Pulmonary artery endothelial cell (primary cell): Measurements from ENCODE around the gene ATAD3C. TPM values are rescaled to one million over a fixed set of nuclear protein-coding genes. Genes with fewer than 3 reads are reported as not detected.
A peak's percentile ranks its signal among the peaks of the same experiment; 100 is the strongest.
"Not testable (repeated sequence)": the region's sequence is repeated elsewhere in the genome, so short reads cannot be mapped to it uniquely, and the experiment has no call there.

Experiments
- DNase-seq: peaks from one replicate; pipeline ENCODE4 v3.0.0-alpha.2; 2011; ENCODE audit warnings: low read depth, low spot score
- total RNA-seq: library from RNA; depleted of rRNA; stranded (reverse); fragments of >200 nt; gene quantifications from 2 replicates; pipeline ENCODE4 v1.2.3, GENCODE V29; 2014

Gene ATAD3C
- total RNA-seq, 1 donor from 2014 or later: 0.20 TPM

DNA sequence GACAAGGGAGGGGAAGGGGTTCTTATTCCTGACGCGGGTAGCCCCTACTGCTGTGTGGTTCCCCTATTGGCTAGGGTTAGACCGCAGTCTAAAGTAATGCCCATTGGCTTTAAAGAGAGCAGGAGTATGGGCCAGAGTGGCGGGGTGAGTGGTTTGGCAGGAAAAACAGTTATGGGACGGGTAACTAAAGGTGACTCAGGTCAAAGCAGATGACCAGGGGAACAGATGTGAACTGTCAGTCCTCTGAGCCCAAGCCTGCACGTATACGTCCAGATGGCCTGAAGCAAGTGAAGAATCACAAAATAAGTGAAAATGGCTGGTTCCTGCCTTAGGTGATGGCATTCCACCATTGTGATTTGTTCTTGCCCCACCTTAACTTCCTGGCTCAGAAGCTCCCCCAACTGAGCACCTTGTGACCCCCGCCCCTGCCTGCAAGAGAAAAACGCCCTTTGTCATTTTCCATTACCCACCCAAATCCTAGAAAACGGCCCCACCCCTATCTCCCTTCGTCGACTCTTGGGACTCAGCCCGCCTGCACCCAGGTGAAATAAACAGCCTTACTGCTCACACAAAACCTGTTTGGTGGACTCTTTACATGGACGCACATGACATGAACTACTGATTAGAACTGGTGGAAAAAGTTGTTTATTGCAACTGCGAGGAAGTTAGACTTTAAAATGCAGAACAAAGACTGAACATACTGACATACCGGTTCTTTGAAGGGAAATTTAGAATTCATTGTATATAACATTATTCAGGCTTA is 21.3 kb downstream of the ATAD3C start:
- DNase-seq: no peak

DNA sequence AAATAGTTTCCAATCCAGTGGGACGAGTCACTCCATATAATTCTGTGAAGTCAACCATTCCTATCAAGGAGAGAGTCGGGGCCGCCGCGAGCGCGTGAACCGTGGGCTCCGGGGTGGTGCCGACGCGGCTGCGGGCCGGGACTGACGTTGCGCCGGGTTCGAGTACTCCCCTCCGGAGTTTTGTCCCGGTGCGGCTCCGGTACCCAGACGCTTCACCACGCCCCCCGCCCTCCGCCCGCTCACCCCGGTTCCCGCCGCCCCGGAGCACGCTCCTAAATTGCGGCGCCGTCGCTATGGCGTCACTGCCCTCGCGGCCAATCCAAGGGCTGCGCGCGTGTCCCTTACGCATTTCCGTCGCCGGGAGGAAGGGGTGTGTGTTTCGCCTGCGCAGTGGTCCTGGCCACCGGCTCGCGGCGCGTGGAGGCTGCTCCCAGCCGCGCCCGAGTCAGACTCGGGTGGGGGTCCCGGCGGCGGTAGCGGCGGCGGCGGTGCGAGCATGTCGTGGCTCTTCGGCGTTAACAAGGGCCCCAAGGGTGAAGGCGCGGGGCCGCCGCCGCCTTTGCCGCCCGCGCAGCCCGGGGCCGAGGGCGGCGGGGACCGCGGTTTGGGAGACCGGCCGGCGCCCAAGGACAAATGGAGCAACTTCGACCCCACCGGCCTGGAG is 22.0 kb downstream of the ATAD3C start, which contains the start of gene ATAD3B:
ATAD3B (plus strand) TSS at position 377 of the 664 bp plus-strand sequence; CDS start at position 497, 120 bp downstream.
- peak; percentile 72 for DNase-seq

DNA sequence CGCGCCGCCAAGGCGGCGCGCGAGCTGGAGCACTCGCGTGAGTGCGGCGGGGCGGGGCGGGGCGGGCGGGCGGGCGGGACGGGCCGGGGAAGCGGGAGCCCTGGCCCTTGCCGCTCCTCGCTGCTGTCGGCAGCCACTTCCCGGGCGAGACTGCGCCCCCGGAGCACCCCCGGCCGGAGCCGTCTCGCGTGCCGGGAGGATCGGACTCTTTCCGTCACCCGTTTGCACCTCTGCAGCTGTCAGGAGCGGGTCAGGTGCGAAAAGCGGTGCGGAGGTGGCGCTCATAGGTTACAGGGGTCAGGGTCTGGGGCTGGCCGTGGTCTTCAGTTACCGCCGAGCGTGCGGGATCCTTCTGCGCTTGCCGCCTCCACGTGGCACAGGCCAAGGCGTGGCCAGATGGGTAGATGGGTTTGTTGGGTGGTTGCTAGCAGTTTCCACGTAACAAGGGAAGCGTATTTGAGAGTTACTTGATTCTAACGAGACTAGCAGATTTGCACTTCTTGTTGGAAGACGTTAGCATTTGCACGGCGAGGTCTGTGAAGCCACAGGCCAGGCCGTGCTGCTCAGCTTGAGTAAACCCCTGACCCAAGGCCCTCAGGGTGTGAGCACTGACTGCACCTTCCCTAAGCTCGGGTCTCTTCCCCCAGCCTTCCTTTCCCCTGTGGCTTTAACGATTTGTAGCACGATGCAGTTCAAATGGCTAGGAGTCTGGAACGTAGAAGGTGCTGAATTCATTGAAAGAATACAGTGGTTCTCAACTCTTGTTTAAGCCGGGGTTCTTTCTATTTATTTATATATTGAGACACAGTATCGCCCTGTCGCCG is 22.8 kb downstream of the ATAD3C start:
- not testable (repeated sequence) for DNase-seq

DNA sequence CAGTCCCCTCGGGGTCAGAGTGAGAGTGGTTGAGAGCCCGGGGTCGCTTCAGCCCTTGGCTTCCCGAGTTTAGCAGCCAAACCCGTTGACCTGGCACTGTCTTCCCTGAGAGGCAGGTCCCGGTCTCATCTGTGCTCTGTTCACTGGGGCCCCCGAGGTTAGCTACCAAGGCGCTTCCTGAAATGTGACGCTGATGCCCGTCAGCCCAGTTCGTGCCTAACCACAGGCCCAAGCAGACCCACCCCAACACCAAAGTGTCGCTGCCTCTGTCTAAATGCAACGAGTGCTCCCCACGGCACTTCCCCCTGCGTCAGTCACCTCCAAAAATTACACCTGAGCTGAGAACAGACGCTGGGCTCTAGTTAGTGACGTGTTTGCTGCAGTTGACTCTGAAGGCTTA is 26.5 kb downstream of the ATAD3C start:
- not testable (repeated sequence) for DNase-seq

DNA sequence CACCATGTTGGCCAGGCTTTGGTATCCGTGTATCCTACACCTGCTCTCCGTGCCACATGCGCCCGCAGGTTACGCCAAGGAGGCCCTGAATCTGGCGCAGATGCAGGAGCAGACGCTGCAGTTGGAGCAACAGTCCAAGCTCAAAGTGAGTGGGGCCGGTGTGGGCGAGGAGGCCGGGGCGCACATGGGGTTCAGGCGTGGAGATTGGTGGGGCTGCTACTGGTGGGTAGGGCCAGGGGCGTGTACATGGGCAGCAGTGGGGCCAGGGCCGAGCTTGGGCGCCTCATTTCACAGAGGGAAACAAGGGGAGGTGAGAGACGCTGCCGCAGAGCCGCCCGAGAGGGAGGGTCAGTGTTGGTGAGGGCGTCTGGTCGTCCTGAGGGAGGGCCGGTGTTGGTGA is 27.7 kb downstream of the ATAD3C start:
- no peak for DNase-seq

DNA sequence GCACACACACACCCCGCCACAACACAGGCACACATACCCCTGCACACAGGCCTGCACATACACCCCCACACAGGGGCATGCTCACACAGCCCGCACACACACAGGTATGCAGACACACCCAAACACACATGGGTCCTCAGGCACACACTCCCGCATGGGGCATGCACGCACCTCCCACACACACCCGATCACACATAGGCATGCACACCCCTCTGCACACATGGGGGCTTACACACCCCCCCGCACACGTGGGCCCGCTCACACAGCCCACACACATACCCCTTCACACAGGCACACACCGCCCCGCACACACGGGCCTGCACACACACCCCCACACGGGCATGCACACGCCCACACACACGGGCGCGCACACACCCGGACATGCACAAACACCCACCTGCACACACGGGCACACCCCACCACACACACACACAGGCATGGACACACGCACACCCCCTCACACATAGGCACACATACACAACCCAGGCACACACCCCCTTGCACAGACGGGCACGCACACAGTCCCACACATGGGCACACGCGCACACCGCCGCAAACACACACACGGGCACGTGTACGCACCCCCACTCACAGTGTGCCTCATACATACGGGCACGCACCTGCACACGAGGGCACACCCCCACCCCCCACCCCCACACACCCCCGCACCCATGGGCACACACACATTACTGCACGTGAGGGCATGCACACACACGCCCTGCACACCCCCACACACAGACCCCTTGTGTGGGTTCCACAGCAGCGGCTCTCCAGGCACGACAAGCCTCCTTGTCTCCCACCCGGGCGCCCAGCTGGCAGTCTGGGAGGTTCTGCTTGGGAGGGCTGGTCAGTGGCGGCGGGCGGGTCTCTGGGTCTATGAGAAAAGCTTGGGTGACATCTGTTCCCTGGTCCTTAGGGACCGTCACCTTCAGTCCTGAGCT is 30.3 kb downstream of the ATAD3C start:
- DNase-seq: no peak

DNA sequence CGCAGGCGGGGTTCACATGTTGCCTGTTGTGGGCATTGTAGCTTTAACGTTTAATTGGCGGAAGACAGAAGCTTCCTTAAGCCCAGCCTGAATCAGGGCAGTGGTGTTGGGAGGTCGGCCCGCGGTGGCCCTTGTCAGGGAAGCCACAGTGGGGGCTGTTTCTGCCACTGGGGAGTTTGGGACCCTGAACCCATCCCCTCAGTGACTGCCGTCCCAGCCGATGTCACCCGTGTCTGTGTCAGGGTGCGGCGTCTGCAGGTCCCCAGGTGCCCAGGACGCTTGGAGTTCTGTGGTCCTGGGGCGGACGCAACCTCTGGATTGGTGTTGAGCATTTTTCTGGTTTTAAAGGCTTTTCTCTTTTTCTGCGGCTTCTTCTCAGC is 31.0 kb downstream of the ATAD3C start:
- not testable (repeated sequence) for DNase-seq

DNA sequence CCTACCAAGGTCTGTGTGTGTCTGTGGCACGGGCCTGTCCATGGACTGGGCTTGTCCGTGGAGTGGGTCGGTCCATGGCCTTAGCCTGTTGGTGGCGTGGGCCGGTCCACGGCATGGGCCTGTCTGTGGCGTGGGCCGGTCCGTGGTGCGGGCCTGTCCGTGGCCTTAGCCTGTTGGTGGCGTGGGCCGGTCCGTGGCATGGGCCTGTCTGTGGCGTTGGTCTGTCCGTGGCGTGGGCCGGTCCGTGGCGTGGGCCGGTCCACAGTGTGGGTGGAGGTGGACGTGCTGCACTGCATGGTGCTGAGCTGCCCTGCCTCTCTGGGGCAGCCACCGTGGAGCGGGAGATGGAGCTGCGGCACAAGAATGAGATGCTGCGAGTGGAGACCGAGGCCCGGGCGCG is 32.3 kb downstream of the ATAD3C start:
- not testable (repeated sequence) for DNase-seq

DNA sequence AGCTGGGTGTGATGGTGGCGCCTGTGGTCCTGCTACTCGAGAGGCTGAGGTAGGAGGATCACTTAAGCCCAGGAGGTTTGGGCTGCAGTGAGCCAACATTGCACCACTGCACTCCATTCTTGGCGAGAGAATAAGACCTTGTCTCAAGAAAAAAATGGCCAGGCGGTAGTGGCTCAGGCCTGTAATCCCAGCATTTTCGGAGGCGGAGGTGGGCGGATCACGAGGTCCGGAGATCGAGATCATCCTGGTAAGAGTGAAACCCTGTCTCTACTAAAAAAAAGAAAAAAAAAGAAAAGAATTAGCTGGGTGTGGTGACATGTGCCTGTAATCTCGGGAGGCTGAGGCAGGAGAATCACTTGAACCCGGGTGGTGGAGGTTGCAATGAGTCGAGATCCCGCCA is 33.4 kb downstream of the ATAD3C start:
- DNase-seq: no peak

DNA sequence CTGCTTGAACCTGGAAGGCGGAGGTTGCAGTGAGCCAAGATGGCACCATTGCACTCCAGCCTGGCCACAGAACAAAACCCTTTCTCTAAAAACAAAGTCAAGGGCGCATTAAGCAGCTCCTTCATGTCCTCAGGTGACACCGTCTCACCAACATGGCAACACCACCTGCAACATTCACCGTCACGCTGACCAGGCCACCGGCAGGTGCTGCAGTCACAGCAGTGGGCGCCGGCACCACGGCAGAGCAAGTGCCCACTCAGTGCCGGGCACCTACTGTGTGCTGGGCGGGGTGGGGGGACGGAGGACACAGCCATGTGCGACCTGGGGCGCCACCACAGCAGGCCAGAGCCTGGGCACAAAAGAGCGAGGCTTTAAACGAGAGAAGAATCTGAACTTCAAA is 34.2 kb downstream of the ATAD3C start:
- no peak for DNase-seq

DNA sequence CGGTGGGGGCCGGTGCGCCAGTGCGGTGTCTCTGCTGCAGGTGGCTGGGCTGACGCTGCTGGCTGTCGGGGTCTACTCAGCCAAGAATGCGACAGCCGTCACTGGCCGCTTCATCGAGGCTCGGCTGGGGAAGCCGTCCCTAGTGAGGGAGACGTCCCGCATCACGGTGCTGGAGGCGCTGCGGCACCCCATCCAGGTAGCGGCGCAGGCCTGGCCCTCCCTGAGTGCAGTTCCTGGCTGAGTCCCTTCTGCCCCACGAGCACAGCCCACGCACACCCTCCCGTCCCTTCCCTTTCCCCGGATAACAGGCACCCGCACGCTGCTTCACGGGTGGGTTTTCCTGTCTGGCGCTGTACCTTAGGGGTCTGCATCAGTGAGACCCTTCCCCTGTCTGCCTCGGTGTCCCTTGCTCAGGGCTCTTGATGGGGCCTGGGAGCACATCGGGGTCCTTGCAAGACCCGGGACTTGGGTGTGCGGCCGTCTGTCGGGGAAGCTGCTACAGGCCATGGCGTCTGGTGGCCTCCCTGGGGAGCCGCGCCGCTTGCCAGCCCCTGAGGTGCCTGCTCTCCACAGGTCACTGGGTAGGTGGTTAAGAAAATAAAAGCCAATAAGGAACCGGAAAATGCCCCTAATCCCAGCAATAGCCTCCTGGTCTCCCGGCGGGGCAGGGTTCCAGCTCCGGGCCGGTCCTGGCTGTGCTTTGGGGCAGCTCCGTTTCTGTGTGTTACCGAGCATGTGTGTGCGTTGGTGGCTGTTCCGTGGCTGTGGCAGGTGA is 35.7 kb downstream of the ATAD3C start:
- not testable (repeated sequence) for DNase-seq

DNA sequence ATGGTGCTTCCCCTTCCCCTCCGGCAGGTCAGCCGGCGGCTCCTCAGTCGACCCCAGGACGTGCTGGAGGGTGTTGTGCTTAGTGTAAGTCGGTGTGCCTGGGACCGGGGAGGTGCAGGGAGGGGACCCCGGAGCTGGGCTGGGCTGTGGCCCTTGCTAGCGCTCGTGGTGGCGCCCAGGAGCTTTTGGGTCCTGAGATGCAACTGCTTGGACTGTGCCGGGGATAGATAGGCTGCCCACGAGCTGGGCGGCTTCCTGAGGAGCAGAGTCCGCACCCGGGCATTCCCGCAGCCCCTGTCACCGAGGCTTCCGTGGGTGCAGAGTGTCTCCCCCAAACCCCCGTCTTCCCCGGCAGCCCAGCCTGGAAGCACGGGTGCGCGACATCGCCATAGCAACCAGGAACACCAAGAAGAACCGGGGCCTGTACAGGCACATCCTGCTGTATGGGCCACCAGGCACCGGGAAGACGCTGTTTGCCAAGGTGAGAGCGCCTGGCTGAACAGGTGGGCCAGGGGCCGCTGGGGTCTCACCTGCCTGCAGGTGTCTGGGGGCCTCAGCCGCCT is 36.3 kb downstream of the ATAD3C start:
- not testable (repeated sequence) for DNase-seq

DNA sequence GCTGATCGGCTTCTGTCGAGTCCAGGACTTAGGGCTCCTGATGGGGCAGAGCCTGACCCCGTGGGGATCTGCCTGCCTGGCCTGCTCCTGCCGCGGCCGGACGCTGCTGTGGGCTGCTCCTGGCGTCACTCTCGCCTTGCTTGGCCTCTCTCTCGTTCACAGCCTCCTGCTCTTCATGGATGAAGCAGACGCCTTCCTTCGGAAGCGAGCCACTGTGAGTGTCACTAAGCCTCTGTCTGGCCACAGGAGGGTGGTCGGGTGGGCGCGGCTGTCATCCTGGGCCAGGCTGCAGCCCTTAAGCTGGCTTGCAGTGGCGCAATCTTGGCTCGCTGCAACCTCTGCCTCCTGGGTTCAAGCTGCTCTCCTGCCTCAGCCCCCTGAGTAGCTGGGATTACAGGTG is 38.2 kb downstream of the ATAD3C start:
- DNase-seq: no peak

DNA sequence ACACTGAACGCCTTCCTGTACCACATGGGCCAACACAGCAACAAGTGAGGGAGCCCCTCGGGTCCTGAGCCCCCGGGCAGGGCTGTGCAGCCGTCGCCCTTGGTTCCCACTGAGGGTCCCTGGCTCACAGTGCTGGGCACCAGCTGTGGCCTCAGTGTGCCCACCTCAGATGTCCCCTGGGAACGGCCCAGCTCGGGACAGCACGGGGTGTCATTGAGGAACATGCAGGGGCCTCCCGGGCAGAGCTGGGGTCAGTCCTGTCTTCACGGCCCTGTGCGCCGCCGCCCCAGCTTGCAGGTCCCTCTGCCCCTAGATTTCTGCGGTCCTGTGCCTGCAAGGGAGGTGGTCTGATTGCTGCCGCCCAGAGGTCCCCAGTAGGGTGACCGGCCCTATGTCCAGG is 39.7 kb downstream of the ATAD3C start:
- no peak for DNase-seq

DNA sequence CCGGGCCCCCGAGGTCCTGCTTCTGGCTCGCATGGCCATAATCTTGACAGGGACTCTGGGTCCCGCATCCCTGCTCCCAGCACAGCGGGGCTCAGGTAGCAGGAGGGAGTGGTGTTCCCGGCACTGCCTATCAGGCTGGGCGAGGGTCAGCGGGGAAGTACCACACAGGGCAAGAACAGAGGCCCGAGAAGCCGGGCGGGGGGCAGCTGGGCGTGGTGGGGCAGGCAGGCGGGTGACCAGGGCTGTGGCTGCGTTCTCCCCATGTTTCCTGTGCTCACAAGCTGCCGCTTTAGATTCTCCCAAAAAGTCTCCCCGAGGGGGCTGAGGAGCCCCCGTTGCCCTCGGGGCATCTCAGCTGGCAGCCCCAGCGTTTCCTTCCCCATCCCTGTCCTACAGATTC is 40.4 kb downstream of the ATAD3C start:
- DNase-seq: no peak

DNA sequence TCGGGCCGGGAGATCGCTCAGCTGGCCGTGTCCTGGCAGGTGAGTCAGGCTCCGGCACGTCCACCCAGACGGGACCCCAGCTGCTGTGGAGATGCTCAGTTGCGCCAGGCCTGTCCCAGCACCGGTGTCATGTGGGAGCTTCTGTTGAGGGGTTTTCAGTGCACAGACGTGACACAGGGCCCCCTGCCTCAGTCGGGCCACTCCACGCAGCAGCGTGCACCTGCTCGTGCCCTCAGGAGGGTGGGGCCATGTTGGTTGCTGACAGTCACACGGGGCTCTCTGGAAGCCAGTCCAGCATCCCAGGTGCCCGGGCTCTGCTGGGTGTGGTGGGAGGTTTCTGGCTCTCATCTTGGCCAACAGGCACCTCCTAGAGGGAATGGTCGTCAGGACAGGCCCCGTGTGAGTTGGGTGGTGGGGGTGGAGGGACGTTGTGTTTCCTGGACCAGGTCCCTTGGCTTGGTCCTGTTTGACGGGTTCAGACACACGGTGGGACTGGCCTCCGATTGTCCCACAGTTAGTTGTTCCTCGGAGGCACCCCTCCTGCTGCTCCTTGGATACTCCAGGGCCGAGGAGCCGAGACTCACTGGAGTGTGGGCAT is 41.2 kb downstream of the ATAD3C start:
- DNase-seq: no peak

DNA sequence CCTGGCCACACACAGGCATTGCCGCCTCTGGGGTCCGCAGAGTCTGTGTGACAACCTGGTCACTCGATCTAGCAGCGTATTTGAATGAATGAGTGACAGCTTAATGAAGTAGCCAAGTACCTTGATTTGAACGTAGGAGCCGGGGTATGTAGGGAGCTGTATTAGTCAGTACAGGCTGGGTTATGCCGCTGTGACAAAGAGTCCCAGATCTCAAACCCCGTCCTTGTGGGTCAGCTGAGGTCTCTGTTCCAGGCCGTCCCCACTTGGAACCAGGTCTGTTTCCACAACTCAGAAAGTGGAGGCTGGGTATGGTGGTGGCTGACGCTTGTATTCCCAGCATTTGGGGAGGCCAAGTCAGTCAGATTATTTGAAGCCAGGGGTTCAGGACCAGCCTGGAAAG is 42.1 kb downstream of the ATAD3C start:
- DNase-seq: no peak

DNA sequence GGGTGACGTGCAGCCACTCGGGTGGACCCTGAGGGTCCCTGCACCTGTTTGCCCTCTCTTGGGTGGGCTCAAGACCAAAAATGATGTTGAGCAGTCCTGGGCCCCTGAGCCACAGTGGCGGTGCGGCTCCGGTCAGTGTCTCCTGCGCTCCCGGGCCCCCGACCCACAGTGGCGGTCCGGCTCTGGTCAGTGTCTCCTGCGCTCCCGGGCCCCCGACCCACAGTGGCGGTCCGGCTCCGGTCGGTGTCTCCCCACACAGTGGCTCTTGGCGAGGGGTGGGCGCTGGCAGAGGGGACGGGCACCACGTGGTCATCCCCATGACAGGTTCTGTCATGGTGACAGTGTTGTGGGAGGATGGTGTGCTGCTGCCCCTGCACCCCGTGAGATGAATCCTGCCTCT is 44.8 kb downstream of the ATAD3C start:
- DNase-seq: not testable (repeated sequence)

DNA sequence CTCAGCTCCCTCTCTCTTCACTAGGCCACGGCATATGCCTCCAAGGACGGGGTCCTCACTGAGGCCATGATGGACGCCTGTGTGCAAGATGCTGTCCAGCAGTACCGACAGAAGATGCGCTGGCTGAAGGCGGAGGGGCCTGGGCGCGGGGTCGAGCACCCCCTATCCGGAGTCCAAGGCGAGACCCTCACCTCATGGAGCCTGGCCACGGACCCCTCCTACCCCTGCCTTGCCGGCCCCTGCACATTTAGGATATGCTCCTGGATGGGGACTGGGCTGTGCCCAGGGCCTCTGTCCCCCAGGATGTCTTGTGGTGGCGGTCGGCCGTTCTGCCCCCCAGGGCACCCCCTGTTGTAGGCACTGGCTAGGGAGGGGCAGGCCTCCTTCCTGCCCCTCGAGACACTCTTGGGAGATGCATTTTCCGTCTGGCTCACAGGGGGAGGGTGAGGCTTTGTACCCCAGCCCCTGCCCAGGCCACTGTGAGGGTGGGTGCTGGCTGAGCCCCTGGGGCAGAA is 46.0 kb downstream of the ATAD3C start:
- not testable (repeated sequence) for DNase-seq
